Skin epidermis (tissue), 12 donors: Measurements from ENCODE around the gene DDI2.

Experiments used
- H3K27ac ChIP-seq, 21 experiments: fragments of 200-600 bp; sonication (generic) in 11 of 21; one replicate each; pipeline ENCODE4 v1.5.0; 2020; ENCODE audit warnings: mild to moderate bottlenecking in 3 of 21, inconsistent platforms in 2 of 21, moderate library complexity in 2 of 21
- H3K4me3 ChIP-seq, 7 experiments: fragments of 200-600 bp; sonication (generic) in 2 of 7; one replicate each; pipeline ENCODE4 v1.5.0; 2020; ENCODE audit warnings: inconsistent platforms in 2 of 7, mild to moderate bottlenecking in 2 of 7, moderate library complexity in 1 of 7

Gene DDI2

GRCh38 chr1:15671430-15671829, 54.2 kb downstream of the DDI2 start:
- no peak overlapping the region for H3K4me3 ChIP-seq
- H3K27ac ChIP-seq: no peak overlapping the region

DNA sequence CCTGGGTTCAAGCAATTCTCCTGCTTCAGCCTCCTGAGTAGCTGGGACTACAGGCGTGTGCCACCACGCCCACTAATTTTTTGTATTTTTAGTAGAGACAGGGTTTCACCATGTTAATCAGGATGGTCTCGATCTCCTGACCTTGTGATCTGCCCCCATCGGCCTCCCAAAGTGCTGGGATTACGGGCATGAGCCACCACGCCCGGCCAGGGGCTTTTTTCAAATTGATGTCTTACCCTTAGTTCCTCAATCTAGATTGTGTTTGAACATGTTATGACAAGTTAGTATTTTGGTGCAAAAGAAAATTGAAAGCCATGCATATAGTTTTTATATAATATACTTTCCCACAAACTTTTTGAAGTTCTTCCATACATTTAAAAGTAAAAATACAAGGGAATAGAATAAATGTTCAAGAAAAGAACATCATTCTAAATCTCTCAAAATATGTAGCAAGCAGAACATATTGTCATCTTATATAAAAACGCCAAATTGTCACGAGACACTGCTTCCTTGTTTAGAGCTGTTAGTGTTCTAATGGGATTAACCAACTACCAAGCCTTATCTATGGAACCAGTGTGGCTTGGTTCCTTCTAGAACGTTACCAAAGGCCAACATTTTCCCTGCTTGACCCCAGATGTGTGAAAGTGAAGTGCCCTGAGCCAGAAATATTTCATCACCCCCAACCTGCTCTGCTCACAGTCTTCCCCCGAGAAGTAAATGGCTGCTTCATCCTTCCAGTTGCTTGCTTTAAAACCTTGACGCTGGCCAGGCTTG, 57.3 kb downstream of the DDI2 start:
- Histone ChIP-seq H3K27ac (peak overlapping the region in 5 of 21 experiments; percentile 4 to 50 (median 26)), H3K4me3 (no peak overlapping the region)

GRCh38 chr1:15676010-15676409, 58.8 kb downstream of the DDI2 start:
- no peak overlapping the region for H3K27ac ChIP-seq
- H3K4me3 ChIP-seq: no peak overlapping the region

DNA sequence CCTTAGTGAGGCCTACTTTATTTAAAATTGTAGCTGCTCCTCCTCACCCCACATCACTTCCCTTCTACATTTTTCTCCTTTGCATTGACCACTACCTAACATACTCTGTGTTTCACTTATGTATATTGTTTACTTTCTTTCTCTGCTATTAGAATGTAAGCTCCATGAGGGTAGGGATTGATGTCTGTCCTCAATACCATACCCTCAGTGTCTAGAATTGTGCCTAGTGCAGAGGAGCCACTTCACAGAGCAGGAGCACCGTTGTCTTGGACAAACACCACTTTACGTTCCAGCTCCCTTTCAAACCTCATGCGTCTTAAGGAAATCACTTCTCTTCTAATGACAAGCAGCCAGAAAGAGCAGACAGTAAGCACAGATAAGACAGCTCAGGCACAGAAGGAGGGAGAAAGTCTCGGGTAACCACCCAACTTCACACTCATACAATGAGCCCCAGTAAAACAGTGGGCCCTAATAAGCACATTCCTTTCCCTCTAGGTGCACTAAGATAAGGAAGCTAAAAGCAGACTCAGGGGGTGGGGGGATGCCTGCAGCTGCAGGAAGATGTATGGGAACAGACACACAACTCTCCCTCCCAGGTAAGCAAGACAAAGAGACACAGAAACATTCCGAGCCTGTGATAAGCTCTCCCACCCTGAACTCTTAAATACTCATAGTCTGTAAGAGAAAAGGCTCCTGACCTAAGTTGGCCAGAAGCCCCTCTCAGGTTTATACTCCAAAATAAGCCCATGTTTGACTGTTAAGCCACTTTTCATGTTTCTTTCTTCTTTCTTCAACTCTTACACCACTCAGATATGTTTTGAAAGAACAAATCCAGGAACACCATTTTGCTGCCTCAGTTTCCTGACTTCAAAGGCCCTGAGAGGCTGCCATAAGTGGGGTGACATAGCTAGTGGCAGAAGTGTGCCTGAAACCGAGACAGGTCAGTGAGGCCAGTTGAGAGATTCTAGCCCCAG, 59.7 kb downstream of the DDI2 start:
- no peak overlapping the region for H3K4me3 ChIP-seq
- no peak overlapping the region for H3K27ac ChIP-seq

- no peak overlapping the region for H3K27ac ChIP-seq
- H3K4me3 ChIP-seq: no peak overlapping the region
These were observed 61.3 kb downstream of the DDI2 start for GRCh38 chr1:15678578-15678977.

DNA sequence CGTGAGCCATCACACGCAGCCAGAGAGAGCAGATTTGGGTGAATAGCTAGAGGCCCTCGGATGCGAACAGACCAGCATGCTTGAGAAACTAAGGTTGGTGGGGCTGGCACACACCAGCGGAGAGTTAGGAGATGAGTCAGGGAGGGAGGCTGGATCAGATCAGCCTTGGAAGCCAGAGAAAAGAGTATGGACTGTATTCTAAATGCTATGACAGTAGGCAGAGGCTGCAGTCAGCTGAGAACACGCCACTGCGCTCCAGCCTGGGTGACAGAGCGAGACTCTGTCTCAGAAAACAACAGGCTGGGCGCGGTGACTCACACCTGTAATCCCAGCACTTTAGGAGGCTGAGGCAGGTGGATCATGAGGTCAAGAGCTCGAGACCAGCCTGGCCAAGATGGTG, 62.9 kb downstream of the DDI2 start:
- peak overlapping the region in 20 of 21 experiments; percentile 21 to 100 (median 99) for H3K27ac ChIP-seq
- H3K4me3 ChIP-seq: no peak overlapping the region

GRCh38 chr1:15680561-15681348, 63.5 kb downstream of the DDI2 start:
- Histone ChIP-seq H3K4me3 (no peak overlapping the region), H3K27ac (peak overlapping the region in 20 of 21 experiments; percentile 21 to 100 (median 99))

GRCh38 chr1:15681349-15682292, 64.4 kb downstream of the DDI2 start:
- Histone ChIP-seq H3K4me3 (no peak overlapping the region), H3K27ac (peak overlapping the region in 19 of 21 experiments; percentile 21 to 100 (median 100))

DNA sequence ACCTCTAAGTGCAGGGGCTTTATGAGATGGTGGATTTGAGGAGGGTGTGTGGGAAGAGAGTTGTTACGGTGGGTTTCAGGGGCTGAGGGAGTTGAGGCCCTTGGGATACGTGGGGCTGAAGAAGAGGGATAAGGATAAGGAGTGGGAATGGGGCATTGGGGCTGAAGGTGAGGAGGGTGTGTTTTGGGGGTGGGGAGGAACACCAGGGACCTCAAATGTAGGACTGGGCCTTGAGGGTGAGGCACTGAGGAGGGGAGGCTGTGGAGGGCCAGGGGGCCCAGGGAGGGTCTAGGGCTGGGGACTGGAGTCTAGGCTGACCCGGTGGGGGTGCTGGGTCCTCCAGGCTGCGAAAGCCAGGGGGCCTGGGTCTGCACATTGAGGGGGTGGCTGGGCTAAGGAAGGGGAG, 65.7 kb downstream of the DDI2 start:
- no peak overlapping the region for H3K4me3 ChIP-seq
- H3K27ac ChIP-seq: peak overlapping the region in 19 of 21 experiments; percentile 34 to 100 (median 100)

- peak overlapping the region; percentile 94 to 100 (median 100) for H3K27ac ChIP-seq
- peak overlapping the region; percentile 58 to 93 (median 83) for H3K4me3 ChIP-seq
These were observed 66.2 kb downstream of the DDI2 start for GRCh38 chr1:15683345-15684039.

GRCh38 chr1:15684042-15684461, 66.8 kb downstream of the DDI2 start, which contains the start of gene PLEKHM2:
Gene PLEKHM2, plus strand, starts transcription at chr1:15684320. Its CDS starts 239 bp downstream, at chr1:15684559.
- peak within 1 kb of the TSS; percentile 68 to 93 (median 88) for H3K4me3 ChIP-seq

GRCh38 chr1:15684468-15685291, 67.4 kb downstream of the DDI2 start:
- peak overlapping the region; percentile 81 to 100 (median 99) for H3K27ac ChIP-seq
- peak overlapping the region; percentile 68 to 93 (median 88) for H3K4me3 ChIP-seq

More at GRCh38 chr1:15684042-15684461, 66.8 kb downstream of the DDI2 start, which contains the start of gene PLEKHM2:
- H3K27ac ChIP-seq: peak within 1 kb of the TSS; percentile 94 to 100 (median 100)

DNA sequence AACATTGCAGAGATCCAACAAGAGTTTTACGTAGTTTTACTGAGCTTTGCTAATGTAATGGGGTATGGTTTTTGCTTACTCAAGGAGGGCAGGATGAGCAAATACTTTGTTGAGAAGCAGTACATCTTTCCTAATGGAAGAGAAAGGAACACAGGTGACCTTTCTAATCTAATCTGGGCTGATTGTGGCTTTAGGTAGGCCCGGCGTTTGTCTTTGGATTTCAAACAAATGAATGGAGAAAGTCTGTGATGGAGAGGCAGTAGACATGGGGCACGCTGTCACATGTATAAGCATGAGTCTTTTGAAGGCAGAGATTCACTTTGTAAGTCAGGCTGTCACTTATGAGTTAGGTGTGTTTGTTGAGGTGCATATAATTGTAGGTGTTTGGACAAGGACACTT, 68.6 kb downstream of the DDI2 start:
- H3K4me3 ChIP-seq: peak overlapping the region in 4 of 7 experiments; percentile 83 to 93 (median 90)
- H3K27ac ChIP-seq: peak overlapping the region in 16 of 21 experiments; percentile 42 to 100 (median 98)

- no peak overlapping the region for H3K4me3 ChIP-seq
- no peak overlapping the region for H3K27ac ChIP-seq
These were observed 70.2 kb downstream of the DDI2 start for GRCh38 chr1:15687446-15687845.

- Histone ChIP-seq H3K4me3 (no peak overlapping the region), H3K27ac (no peak overlapping the region)
These were observed 73.1 kb downstream of the DDI2 start for GRCh38 chr1:15690317-15690716.

GRCh38 chr1:15691434-15692032, 74.3 kb downstream of the DDI2 start:
- Histone ChIP-seq H3K4me3 (no peak overlapping the region), H3K27ac (peak overlapping the region in 5 of 21 experiments; percentile 7 to 56 (median 7))
